IPS DF 19.7 (cell line): ENCODE results near the gene ANP32E.
"Not testable (repeated sequence)": the region's sequence is repeated elsewhere in the genome, so short reads cannot be mapped to it uniquely, and the experiment has no call there.

Experiments
- DNase-seq: peaks from one replicate; pipeline ENCODE4 v3.0.0-alpha.2; 2013; ENCODE audit warnings: low read depth, low spot score

Gene ANP32E

DNA sequence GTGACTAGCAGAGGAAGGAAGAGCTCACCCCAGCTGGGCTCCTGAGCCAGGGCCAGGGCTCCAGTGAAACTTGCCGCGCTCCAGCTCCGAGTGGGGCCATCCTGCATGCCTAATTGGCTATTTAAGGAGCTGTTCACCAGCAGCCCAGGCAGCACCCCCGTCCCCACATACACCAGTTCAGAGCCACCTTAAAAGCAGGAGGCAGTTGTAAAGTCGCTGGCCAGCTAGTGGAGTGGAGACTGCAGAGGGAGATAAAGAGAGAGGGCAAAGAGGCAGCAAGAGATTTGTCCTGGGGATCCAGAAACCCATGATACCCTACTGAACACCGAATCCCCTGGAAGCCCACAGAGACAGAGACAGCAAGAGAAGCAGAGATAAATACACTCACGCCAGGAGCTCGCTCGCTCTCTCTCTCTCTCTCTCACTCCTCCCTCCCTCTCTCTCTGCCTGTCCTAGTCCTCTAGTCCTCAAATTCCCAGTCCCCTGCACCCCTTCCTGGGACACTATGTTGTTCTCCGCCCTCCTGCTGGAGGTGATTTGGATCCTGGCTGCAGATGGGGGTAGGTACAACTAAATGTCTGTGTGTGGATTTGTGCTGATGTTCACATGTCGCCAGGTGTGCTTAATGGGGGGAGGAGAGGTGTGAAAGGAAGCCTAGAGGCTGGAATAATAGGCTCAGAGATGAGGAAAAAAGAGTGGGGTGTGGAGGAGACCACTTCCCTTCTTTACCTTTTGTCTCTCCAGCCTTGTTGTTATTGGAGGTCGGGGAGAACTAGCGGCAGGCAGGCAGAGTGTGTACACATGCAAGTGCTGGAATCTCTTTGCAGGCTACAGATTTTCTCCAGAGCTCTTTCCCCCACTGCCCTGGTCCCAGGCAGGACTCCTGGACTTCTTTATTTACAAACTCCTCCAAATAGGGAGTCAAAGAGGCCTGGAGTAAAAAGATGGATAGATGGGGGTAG lies 22.0 kb upstream of the ANP32E start, which contains the start of gene CA14:
Gene CA14, plus strand, starts transcription at position 151 of the 962 bp plus-strand sequence. Its CDS starts 355 bp downstream, at position 506.
- DNase-seq: no peak

DNA sequence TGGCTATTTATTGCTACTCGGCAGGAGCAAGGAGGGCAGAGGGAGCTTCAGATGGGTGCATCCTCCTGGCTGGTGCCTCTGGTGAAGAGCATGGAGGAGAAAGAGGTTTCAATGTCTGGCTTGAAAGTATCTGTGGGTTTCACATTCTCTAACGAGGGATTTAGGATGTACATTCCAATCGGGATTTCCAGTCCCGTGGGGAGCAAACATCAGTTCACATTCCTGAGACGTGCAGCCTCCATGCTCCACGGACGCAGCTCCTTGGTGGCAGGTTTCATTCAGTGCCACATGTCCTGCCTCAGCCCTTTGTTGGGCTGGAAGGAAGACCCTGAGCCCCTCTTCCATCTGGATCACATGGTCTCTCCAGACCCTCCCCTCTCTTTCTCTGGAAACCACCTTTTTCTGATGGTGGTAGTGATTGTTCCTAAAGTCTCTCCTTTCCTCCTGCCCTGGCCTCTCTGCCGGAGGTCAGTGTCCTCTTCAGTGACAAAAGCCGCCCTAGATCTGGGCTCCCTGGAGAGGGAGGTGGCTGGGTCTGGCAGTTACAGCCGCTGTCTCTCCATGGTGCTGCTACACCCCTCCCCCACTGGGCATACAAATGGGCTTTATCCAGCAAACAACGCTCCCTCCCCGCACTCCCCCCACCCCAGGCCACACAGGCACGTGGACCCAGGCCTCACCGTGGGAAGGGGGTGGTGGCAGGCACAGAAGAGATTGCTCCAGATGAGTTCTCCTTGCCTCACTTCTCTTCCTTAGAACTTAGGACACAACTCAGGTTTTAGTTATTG lies 20.8 kb upstream of the ANP32E start:
- no peak for DNase-seq

DNA sequence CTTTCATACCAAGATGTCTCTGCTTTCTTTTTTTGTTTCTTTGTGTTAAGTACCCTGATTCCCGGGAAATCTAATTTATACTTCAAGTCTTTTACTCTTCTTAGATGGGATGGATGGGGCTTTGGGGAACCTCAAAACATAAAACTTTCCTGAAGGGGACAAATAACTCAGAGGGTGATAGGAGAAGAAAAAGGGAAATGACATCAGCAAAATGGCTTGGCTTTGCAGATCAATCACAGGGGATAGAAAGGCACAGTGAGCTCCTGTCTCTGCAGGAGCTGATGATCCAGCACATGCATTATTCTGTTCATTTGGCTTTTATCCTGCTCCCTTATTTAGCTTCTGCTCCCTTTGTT lies 20.3 kb upstream of the ANP32E start:
- DNase-seq: no peak

DNA sequence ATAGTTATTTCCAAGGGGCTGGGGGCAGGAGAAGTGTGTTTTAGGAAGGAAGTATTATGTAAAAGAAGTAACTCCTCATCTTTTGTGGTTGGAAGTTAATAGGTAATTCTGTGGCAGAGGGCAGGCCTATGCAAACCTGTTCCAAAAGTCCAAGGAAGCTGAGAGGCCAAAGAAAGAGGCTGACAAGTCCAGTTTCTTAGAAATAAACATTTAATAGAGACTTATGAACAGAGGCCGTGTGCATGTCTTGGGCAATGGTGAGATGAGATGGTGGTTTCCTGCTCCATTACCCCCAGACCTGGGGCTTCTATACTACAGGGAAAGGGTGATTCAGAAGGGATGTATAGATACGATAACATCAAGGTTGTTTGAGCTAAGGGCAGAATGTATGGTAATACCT lies 14.0 kb upstream of the ANP32E start:
- no peak for DNase-seq

DNA sequence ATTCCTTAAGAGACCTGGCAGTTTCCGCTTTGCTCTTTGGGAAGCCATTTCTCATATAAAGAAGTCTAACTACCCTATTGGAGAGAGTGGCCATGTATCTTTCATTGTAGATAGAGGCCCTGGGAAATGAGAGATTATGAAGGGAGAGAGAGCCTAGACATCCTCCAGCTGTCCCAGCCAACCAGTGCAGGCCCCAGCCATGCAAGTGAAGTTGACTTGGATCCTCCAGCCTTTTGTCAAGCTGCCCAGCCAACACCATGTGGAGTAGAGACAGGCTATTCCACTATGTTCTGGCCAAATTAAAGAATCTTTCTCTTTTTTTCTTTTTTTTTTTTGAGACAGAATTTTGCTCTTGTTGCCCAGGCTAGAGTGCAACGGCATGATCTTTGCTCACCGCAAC lies 7.1 kb upstream of the ANP32E start:
- no peak for DNase-seq

DNA sequence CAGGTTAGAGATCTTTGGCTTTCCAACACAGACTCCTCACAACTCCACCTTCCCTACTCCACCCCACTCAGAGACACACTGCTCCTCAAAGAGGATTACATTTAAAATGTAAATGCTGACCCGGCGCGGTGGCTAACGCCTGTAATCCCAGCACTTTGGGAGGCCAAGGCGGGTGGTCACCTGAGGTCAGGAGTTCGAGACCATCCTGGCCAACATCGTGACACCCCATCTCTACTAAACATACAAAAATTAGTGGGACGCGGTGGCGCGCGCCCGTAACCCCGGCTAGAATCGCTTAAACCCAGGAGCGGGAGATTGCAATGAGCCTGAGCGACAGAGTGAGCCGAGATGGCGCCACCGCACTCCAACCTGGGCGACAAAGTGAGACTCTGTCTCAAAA lies 1.8 kb upstream of the ANP32E start:
- no peak for DNase-seq

DNA sequence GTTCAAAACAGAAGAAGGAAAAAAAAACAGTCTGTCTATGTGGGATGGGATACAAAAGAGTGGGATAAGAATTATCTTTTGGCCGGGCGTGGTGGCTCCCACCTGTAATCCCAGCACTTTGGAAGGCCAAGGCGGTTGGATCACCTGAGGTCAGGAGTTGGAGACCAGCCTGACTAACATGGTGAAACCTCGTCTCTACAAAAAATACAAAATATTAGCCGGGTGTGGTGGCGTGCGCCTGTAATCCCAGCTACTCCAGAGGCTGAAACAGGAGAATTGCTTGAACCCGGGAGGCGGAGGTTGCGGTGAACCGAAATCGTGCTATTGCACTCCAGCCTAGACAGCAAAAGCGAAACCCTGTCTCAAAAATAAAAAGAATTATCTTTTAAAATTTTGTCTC lies 1.3 kb upstream of the ANP32E start:
- not testable (repeated sequence) for DNase-seq

DNA sequence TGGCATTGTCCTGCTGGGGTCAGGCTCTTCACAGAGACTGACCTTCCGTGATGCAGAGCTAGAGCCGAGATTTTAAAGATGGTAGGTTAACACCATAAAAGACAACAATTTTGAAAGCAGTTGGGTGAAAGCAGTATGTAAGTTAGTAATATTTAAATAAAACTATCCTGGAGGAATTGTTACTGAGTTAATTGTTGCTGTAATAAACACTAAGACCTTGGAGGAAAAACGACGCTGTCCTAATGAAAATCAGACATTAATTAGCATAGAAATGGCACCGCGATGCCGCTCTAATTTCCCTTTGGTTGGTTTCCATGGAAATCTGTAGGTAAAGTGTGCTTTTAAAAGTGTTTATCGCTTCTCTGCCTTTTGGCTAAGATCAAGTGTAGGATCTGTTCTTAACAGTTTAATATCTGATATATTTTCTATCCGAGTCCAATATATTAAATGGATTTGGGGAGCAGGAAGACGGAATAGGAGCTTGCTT lies 745 bp upstream of the ANP32E start:
- no peak for DNase-seq

DNA sequence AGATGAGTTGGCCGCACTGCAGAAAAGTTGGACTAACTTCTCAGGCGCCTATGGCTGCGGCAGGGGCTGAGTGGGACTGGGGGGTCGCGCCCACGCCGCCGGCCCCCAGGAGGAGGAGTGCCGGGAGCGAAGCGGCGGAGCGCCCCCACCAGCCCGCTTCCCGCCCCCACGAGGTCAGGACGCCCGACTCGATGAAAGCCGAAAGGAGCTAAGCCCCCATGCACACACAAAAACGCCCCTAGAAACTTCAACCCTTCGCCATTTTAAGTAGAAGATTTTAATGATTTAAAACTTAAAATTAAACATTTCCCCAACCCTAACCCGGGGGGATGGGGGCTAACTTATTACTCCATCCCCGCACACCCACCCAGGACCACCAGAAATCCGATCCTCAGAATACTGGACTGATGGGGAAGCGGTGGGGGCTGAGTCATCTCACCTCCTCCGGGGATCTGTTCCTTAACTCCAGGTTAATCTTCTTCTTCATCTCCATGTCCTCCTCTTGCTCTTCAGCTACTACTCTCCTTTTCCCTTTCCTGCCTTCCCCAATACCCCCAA lies 539 bp downstream of the ANP32E start:
- no peak for DNase-seq

DNA sequence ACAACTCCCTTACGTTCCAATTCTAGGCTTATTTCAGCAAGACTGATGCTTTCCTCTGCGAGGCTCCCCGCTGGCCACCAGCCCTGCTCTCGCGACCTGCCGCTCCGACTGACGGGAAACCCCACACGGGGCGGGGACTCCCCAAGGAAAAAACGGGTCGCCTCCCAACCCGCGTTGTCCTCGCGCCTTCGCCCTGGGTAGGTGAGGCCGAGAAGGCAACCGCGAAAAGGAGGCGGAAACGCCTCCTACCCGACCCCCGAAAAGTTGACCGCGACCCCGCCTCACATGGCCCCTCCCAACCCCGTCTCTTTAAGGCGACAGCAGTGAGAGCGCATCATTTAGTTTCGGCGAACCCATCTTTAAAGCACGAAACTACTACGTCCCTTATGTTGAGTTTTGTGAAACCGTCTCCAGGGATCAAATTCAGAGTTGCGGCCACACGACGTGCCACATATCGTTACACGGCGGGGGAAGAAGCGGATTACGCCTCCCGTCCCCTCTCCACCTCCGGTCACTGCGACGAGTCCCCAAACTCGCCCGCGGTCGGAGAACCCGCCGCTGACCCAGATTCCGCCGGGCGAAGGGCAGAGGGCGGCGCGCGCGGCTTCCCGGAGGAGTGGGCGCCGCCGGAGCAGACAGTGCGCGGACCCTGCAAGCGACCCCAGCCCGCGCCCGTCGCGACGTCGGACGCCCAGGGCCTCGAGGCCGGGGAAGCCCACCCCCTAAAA lies 1.2 kb downstream of the ANP32E start:
- DNase-seq: no peak

DNA sequence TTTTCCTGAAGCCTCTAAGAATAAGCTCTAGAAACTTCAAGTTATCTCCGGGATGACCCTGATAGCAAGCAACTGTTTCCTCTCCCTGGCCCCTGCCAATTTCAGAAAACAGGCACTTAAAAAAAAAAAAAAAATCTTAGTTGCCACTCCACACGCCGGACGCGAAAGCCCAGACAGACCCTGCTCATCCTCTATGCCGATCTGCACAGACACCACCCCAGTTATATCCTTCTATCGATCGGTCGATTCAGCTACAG lies 1.7 kb downstream of the ANP32E start:
- no peak for DNase-seq

DNA sequence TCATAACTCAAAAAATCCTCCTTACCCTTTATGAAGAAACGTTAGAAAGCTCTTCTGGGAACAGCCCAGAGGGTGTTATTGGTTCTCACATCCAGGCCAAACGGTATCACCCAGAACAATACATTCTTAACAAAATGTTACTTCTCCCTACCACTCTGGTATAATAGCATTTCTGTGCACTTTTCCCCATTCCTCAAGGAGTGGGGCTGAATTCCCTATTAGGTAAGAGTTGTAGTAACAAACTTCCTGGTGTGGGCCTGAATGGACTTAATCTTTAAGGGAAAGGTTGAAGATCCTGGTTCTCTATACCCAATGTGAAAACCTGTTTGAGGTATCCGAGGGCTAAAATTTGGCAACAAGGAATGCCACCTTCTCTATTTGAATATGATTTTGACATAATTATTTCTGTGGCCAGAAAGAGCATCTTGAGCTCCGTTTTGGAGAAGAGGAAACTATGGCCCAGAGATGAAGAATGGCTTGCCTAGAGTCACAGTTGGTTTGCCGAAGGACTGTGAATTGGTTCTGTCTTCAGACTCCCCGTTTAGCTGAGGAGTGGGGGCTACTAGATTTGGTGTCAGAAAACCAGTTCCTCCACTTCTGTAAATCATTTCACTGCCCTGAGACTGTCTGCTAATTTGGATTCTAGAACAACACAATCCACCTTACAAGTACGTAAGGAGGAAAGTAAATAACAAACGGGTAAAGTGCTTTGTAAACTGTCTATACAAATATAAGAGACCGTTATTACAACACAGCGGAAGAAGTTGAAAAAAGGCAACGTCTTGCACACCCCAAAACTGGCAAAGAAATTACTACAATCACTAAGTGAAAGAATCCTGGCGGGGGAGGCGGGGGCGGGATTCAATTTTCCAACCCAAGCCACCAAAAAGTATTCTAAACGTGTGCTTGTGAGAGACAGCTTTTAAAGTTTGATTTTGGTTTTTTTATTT lies 2.3 kb downstream of the ANP32E start:
- DNase-seq: no peak

DNA sequence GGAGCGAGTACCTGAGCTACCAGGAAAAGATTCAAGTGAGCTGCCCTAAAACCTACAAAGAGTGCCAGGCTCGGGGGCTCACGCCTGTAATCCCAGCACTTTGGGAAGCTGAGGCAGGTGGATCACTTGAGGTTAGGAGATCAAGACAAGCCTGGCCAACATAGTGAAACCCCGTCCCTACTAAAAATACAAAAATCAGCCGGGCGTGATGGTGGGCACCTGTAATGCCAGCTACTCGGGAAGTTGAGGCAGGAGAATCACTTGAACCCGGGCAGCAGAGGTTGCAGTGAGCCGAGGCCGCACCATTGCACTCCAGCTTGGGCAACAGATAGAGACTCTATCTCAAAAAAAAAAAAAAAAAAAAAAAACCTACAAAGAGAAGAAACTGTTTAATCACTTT lies 3.0 kb downstream of the ANP32E start:
- DNase-seq: not testable (repeated sequence)

DNA sequence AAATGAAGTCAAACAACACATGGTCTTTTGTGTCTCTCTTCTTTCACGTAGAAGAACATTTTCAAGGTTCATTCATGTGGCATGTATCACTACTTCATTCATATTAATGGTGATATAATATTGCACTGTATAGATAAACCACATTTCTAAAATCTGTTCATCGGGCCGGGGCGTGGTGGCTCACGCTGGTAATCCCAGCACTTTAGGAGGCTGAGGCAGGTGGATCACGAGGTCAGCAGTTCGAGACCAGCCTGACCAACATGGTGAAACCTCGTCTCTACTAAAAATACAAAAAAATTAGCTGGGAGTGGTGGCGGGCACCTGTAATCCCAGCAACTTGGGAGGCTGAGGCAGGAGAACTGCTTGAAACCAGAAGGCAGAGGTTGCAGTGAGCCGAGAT lies 7.7 kb downstream of the ANP32E start:
- DNase-seq: not testable (repeated sequence)

DNA sequence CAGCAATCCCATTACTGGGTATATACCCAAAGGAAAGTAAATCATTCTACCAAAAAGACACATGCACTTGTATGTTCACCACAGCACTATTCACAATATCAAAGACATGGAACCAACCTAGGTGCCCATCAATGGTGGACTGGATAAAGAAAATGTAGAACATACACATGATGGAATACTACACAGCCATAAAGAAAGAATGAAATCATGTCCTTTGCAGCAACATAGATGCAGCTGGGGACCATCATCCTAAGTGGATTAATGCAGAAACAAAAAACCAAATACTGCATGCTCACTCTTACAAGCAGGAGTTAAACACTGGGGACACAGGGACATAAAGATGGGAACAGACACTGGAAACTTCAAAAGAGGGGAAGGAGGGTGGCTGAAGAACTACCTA lies 8.7 kb downstream of the ANP32E start:
- DNase-seq: no peak

DNA sequence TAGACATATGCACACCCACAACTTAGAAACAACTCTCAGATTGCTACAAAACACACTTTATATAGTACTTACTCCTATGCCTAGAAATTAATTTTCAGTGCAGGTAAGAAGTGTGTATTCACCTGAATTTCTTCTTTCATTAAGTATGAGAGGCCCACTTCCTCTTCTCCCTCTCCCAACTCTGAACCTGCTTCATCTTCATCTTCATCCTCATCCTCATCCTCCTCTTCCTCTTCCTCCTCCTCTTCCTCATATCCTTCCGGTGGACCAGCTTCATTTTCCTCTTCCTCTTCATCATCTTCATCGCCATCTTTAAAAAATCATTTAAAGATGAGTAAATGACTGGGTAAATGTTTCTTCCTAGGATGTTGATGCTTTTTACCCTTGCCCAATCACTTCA lies 9.4 kb downstream of the ANP32E start:
- no peak for DNase-seq

DNA sequence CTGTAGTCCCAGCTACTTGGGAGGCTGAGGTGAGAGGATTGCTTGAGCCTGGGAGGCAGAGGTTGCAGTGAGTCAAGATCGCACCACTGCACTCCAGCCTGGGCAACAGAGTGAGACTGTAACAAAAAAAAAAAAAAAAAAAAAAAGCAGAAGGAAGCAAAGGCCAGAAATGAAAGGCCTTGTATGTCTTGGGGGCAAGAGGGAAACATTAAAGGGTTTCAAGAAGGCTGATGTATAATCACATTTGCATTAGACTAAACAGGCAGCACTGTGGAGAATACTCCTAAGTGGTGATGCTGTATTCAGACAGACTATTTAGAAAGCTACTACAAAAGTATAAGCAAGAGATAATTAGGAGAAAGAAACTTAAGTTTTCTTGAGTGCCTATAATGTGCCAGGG lies 10.4 kb downstream of the ANP32E start:
- DNase-seq: no peak

DNA sequence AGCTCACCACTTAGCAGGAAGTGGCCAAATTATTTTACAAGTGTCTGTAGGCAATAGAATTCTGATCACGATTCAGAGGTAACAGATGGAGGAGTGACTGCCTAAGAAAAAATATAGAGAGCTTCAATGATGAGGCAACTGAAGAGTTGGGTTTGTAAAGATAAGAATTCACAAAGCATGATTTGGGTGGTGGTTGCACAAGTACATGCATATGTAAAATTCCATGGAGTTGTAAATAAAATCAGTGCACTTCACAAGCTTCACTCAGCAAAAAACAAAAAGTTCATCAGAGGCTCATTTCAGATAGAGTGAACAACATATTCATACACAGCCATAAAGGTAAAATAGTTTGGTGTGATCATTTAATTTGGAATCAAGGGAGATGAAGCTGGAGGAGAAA lies 10.9 kb downstream of the ANP32E start:
- DNase-seq: no peak

DNA sequence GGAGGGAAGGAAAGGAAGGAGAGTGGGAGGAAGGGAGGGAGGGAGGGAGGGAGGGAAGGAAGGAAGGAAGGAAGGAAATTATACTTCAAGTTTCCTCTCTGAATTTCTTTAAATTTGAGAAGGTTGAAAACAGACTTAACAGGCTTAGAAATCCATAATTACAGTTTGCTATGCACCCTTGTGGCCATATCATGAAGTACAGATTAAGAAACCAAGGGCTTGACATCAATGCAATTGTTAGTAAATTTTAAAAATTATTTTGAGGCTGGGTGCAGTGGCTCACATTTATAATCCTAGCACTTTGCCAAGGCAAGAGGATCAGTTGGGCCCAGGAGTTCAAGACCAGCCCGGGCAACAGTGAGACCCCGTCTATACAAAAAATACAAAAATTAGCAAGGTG lies 14.4 kb downstream of the ANP32E start:
- no peak for DNase-seq

DNA sequence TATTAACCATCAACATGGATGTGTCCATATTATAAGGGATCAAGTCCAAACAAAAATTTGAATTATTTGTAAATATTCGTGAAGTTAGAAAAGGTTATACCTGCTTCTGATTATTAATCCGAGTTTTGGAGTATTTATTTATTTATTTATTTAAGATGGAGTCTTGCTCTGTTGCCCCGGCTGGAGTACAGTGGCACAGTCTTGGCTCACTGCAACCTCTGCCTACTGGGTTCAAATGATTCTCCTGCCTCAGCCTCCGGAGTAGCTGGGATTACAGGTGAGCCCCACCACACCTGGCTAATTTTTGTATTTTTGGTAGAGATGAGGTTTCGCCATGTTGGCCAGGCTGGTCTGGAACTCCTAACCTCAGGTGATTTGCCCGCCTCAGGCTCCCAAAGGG lies 20.1 kb downstream of the ANP32E start:
- not testable (repeated sequence) for DNase-seq
